SH-SY5Y (cell line): ENCODE measurements around the gene TPGS1.

Source experiments
- GATA2 ChIP-seq: IDR thresholded peaks from 2 replicates; pipeline ENCODE4 v1.6.1; 2011; ENCODE audit warnings: mild to moderate bottlenecking, low read depth, low read length
- GATA3 ChIP-seq: IDR thresholded peaks from 2 replicates; pipeline ENCODE4 v1.6.1; 2011; ENCODE audit warnings: low read depth, mild to moderate bottlenecking, low read length, moderate library complexity

Gene TPGS1

GRCh38 chr19:543910-544608, 36.8 kb downstream of the TPGS1 start, which contains the start of gene GZMM:
Gene GZMM (plus strand): TSS chr19:544053. CDS start chr19:544072, 19 bp downstream.
- TF ChIP-seq GATA2 (no peak), GATA3 (no peak)

- no peak for TF ChIP-seq GATA2
- no peak for TF ChIP-seq GATA3
Observed at GRCh38 chr19:547117-547516, 39.8 kb downstream of the TPGS1 start.

- TF ChIP-seq GATA3 = no peak
- TF ChIP-seq GATA2 = no peak
Observed at GRCh38 chr19:547836-548720, 40.8 kb downstream of the TPGS1 start.

GRCh38 chr19:548886-549830, 41.9 kb downstream of the TPGS1 start:
- TF ChIP-seq GATA2 (no peak), GATA3 (no peak)

DNA sequence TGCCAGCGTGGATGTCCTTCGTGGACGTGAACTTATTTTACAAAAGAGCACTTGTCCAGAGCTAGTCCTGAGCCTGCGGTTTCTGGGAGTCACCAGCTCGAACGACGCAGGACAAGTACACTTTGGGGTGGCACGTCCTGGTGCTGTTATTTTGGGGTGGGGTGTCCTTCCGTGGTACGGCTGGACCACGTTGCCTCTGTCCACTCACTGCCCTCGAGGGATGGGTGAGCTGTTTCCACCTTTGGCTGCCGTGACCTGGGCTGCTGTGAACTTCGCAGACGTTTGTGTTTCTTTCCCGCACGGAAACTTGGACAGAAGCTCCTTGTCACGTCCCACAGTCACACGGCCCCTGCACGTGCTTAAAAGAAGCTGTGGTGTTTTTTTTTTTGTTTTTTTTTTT, 47.5 kb downstream of the TPGS1 start:
- no peak for TF ChIP-seq GATA2

- TF ChIP-seq GATA2 (no peak), GATA3 (no peak)
Observed at GRCh38 chr19:555474-555808, 48.1 kb downstream of the TPGS1 start.

GRCh38 chr19:556611-557382, 49.5 kb downstream of the TPGS1 start:
- TF ChIP-seq GATA2 = no peak
- TF ChIP-seq GATA3 = no peak

GRCh38 chr19:558770-559439, 51.6 kb downstream of the TPGS1 start:
- TF ChIP-seq GATA3 (no peak), GATA2 (no peak)

- TF ChIP-seq GATA2 (no peak), GATA3 (no peak)
Observed at GRCh38 chr19:560121-560520, 52.8 kb downstream of the TPGS1 start.

- TF ChIP-seq GATA3 (no peak), GATA2 (peak; percentile 70)
Observed at GRCh38 chr19:566403-566802, 59.1 kb downstream of the TPGS1 start.

DNA sequence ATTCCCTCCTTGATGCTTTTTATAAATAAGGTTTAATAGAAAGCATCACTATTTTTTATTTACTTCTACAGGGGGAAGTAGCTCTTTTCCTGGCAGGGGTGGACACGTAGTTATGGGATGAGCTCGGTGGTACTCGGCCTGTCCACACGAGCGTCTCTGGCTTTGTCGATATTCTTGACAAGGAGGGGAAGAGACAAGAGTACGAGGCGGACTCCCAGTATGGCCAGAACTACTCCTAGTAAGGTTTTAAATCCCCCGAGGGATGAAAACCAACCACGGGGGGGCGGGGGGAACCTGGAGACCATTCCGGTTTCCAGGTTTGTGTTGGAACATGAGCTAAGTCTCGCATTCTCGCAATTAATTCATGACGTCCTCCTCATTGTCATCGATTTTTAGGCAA, 59.5 kb downstream of the TPGS1 start:
- no peak for TF ChIP-seq GATA3
- no peak for TF ChIP-seq GATA2

- TF ChIP-seq GATA3 (no peak), GATA2 (no peak)
Observed at GRCh38 chr19:567296-567900, 60.1 kb downstream of the TPGS1 start.
